SK-N-SH treated with all-trans-retinoic acid at 6 μM for 48 hours (cell line): ENCODE measurements around the gene PSMB7.

ENCODE experiments used
- ARNTL ChIP-seq: fragments of 450-650 bp; formaldehyde crosslinking; IDR thresholded peaks from 2 replicates; pipeline ENCODE4 v1.5.0; 2020; ENCODE audit warnings: low read depth, mild to moderate bottlenecking, moderate library complexity, borderline replicate concordance
- GLIS3 ChIP-seq: fragments of 250-450 bp; sonication (Bioruptor Pico); IDR thresholded peaks from 2 replicates; pipeline ENCODE4 v1.5.0; 2020; ENCODE audit warnings: mild to moderate bottlenecking, moderate library complexity
- RARB ChIP-seq: fragments of 250-450 bp; sonication (Bioruptor Pico); IDR thresholded peaks from 2 replicates; pipeline ENCODE4 v1.8.0; 2021; ENCODE audit warnings: mild to moderate bottlenecking, moderate library complexity
- TCF4 ChIP-seq: fragments of 250-450 bp; sonication (Bioruptor Pico); IDR thresholded peaks from 2 replicates; pipeline ENCODE4 v1.8.0; 2021; ENCODE audit warnings: mild to moderate bottlenecking, moderate library complexity, borderline replicate concordance
- ZFP30 ChIP-seq: fragments of 450-650 bp; formaldehyde crosslinking; IDR thresholded peaks from 2 replicates; pipeline ENCODE4 v1.5.0; 2022; ENCODE audit warnings: mild to moderate bottlenecking, moderate library complexity
- ZNF8 ChIP-seq: fragments of 450-650 bp; formaldehyde crosslinking; IDR thresholded peaks from 2 replicates; pipeline ENCODE4 v1.5.0; 2020; ENCODE audit warnings: mild to moderate bottlenecking, moderate library complexity
- TF ChIP-seq, protein P1 (sequence below): fragments of 250-450 bp; sonication (Bioruptor Pico); IDR thresholded peaks from 2 replicates; pipeline ENCODE4 v1.5.0; 2020; ENCODE audit warnings: mild to moderate bottlenecking, moderate library complexity
- TF ChIP-seq, protein P2 (sequence below): fragments of 250-450 bp; sonication (Bioruptor Pico); IDR thresholded peaks from 2 replicates; pipeline ENCODE4 v1.5.1; 2020; ENCODE audit warnings: low read depth, mild to moderate bottlenecking, moderate library complexity

DNA sequence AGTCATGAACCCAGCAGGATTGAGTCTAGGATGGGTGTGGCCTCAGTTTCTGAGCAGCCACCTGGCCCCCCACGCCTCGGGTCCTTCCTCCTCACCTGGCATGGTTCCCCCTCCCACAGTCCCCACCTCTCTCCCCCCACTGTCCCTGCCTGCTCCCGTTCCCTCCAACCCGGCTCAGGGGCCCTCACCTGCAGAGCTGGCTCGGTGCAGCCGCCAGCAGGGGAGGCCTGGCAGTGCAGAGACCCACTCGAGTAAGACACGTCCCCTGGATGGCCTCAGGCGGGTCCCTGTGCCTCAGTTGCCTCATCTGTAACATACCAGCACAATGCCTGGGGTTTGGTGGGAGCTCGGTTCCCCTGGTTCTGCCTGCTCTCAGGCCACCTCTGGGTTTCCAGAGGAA lies 91.3 kb downstream of the PSMB7 start:
- TF ChIP-seq, protein P1, sequence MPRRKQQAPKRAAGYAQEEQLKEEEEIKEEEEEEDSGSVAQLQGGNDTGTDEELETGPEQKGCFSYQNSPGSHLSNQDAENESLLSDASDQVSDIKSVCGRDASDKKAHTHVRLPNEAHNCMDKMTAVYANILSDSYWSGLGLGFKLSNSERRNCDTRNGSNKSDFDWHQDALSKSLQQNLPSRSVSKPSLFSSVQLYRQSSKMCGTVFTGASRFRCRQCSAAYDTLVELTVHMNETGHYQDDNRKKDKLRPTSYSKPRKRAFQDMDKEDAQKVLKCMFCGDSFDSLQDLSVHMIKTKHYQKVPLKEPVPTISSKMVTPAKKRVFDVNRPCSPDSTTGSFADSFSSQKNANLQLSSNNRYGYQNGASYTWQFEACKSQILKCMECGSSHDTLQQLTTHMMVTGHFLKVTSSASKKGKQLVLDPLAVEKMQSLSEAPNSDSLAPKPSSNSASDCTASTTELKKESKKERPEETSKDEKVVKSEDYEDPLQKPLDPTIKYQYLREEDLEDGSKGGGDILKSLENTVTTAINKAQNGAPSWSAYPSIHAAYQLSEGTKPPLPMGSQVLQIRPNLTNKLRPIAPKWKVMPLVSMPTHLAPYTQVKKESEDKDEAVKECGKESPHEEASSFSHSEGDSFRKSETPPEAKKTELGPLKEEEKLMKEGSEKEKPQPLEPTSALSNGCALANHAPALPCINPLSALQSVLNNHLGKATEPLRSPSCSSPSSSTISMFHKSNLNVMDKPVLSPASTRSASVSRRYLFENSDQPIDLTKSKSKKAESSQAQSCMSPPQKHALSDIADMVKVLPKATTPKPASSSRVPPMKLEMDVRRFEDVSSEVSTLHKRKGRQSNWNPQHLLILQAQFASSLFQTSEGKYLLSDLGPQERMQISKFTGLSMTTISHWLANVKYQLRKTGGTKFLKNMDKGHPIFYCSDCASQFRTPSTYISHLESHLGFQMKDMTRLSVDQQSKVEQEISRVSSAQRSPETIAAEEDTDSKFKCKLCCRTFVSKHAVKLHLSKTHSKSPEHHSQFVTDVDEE (CRISPR knock-in tag), result no peak
- TF ChIP-seq TCF4 (no peak), GLIS3 (CRISPR knock-in tag) (no peak), RARB (no peak), ZFP30 (CRISPR knock-in tag) (no peak), ZNF8 (no peak), ARNTL (CRISPR knock-in tag) (no peak)
- TF ChIP-seq, protein P2, sequence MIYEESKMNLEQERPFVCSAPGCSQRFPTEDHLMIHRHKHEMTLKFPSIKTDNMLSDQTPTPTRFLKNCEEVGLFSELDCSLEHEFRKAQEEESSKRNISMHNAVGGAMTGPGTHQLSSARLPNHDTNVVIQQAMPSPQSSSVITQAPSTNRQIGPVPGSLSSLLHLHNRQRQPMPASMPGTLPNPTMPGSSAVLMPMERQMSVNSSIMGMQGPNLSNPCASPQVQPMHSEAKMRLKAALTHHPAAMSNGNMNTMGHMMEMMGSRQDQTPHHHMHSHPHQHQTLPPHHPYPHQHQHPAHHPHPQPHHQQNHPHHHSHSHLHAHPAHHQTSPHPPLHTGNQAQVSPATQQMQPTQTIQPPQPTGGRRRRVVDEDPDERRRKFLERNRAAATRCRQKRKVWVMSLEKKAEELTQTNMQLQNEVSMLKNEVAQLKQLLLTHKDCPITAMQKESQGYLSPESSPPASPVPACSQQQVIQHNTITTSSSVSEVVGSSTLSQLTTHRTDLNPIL (CRISPR knock-in tag), result no peak
